Hematopoietic multipotent progenitor cell treated with erythropoietin and hydrocortisone succinate and interleukin-3 and kit ligand, for 17 days (in vitro differentiated cells): ENCODE data around the gene PYROXD2.
"Not testable (repeated sequence)": the region's sequence is repeated elsewhere in the genome, so short reads cannot be mapped to it uniquely, and the experiment has no call there.

ENCODE experiments used
- DNase-seq: peaks from one replicate; pipeline ENCODE4 v3.0.0-alpha.2; 2015; ENCODE audit warnings: low spot score

Gene PYROXD2

GRCh38 chr10:98390406-98390805, 24.6 kb downstream of the PYROXD2 start:
- no peak for DNase-seq

DNA sequence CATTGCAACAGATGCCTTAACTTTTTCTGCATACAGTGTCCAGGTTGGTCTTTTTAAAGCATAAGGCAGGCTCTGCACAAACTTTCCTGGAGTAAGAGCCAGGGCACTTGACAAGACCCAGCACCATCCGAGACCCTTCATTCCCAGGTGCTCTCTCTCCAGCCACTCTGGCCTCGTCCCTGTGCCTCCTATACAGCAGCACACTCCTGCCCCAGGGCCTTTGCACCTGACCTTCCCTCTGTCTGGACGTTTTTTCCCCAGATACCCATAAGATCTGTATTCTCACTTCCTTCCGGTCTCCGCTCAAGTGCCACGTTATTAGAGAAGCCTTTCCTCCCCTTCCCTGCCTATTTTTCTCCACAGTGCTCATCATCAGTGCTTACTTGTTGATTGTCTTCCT, 25.6 kb downstream of the PYROXD2 start:
- no peak for DNase-seq

DNA sequence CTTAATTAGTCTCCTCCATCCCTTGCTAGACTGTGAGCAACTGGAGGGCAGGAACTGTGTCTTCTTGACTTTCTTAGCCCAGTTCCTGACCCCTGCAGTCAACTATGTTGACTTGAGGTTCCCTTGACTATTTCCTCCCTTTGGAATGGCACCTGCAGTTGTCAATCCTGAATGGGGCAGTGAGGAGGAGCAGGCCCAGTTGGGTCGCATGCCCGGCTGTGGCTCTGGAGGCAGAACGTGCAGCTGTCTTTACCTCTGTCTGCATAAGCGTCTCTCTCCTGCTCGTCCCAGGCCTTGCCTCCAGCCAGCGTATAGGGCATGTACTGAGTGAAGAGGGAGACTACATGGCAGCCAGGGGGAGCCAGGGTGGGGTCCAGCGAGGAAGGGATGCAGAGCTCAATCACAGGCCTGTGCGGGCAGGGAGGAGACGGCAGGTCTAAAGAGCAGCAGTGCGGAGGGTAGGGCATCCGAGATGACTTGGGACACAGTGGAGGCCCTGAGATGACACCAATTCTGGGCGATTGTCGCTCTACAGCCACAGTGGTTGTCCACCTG, 26.8 kb downstream of the PYROXD2 start:
- DNase-seq: peak; percentile 56

DNA sequence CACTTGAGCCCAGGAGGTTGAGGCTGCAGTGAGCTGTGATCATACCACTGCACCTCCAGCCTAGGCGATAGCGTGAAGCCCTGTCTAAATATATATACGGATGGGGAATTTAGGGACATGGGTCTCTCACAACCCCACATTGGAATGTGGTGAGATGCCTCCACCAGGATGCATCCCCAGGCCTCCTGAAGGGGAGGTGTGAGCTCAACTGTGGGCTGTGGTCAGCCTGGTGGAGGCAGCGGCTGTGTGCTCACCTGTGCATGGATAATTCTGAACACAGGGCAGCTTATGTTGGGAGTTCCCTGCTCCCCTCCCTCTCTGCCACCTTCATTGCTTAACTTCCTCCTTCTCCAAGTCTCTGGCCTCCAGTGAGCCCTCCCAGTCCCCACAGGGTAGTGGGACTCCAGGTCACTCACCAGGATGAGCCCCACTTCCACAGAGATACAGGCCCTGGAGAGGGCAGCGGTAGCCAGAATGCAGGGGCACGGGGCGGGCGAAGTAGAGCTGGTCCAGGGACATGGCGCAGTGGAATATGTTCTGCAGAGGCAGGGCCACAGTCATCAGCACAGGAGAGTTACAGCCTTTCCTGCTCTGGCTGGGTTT, 30.4 kb downstream of the PYROXD2 start:
- no peak for DNase-seq

- no peak for DNase-seq
These were observed 31.1 kb downstream of the PYROXD2 start for GRCh38 chr10:98383869-98384268.

DNA sequence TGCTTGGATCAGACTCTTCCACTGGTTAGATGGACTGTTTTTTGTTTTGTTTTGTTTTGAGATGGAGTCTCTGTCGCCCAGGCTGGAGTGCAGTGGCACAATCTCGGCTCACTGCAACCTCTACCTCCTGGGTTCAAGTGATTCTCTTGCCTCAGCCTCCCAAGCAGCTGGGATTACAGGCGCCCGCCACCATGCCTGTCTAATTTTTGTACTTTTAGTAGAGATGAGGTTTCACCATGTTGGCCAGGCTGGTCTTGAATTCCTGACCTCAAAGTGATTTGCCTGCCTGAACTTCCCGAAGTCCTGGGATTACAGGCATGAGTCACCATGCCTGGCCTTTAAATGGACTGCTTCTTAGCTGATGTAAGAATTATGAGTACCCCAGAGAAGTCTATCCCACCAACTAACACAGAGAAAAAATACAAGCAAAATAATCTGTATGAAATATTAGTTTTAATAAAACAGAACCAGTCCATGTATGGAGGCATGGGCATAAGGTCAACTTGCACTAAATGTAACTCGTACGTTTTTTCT, 31.8 kb downstream of the PYROXD2 start:
- DNase-seq: not testable (repeated sequence)

- no peak for DNase-seq
These were observed 32.3 kb downstream of the PYROXD2 start for GRCh38 chr10:98382691-98383101.

DNA sequence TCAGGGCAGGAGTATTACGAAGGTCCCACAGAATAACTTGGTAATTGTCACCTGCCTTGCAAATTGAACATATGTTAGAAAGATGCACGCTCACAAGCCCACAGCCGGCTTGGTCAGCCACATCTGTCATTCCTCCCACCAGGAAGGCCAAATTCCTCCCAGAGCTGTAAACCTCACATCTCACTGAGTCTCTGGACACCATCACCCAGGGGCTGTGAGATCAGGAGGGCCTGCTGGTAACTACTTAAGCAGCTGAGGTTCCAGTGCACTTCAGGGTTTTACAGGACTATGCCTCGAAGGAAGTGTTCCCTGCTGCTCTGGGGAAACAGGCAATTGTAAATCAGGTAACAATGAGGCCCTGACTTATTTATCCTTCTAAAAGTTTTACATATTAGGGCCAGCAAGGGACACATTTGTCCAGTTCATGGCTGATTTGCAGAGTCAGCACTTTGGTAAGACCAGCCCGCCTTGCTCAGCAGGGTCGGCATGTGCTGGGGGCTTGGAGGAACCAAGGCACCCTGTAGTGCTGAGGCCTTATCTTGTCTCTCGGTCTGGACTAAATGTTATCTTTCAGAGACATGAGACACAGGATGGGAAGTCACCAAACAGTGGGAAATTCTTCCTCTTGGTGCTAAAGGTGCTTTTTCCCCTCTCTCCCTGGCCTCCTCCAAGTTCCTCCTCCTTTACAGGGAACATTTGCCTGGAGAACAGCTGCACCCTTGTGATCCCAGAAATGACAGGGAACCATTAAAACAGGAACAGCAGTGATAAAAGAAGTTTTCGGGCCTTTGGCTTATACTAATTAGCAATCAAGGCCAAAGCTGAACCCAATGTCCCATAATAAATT, 34.3 kb downstream of the PYROXD2 start:
- DNase-seq: no peak

- no peak for DNase-seq
These were observed 36.3 kb downstream of the PYROXD2 start for GRCh38 chr10:98378722-98379121.

- no peak for DNase-seq
These were observed 37.4 kb downstream of the PYROXD2 start for GRCh38 chr10:98377536-98377935.

GRCh38 chr10:98377001-98377400, 38.0 kb downstream of the PYROXD2 start:
- no peak for DNase-seq

- DNase-seq: no peak
These were observed 38.5 kb downstream of the PYROXD2 start for GRCh38 chr10:98376485-98376884.

GRCh38 chr10:98374217-98374985, 40.6 kb downstream of the PYROXD2 start:
- DNase-seq: no peak

DNA sequence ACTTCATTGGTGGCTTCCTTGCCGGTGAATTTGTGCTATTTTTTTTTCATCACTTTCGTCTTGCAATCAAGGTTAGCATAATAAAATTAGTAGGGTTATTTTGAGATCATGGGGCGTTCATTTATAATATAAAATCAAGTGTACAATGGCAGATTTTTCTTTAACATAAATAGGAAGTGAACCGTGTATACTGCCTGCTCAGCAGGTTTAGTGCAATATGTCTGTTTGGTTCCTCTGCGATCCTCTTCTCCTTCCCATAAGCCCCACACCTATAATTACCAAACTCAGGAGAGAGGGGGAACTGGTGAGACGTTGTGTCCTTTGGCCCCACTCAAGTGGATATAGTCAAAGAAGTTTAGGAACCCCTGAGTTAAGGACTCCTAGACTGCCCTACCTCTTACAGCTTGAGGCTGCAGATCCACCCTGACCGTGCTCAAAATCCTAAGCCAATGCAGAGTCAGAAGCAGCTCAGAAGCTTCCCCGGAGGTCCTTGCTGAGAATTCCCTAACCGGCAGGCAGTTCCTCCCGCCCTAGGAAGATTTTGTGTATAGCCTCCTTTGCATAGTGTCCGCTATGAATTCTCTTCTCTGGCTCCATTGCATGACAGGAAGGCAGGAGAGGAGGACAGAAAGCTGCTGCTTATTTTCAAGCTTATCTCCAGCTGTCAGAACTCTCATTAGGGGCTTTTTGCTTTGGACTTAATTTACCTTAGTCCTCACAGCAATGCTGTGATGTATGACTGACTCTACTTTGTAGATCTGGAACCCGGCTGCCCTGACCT, 41.5 kb downstream of the PYROXD2 start:
- no peak for DNase-seq

GRCh38 chr10:98370831-98371820, 43.9 kb downstream of the PYROXD2 start:
- no peak for DNase-seq

- no peak for DNase-seq
These were observed 45.2 kb downstream of the PYROXD2 start for GRCh38 chr10:98369801-98370200.

- DNase-seq: no peak
These were observed 46.3 kb downstream of the PYROXD2 start for GRCh38 chr10:98368644-98369043.

GRCh38 chr10:98367604-98368451, 47.2 kb downstream of the PYROXD2 start:
- no peak for DNase-seq

GRCh38 chr10:98366062-98366530, 48.9 kb downstream of the PYROXD2 start:
- DNase-seq: no peak
